SK-N-SH treated with all-trans-retinoic acid at 6 μM for 48 hours (cell line): ENCODE measurements around the gene SLC6A3.

Source experiments
- SNAI2 ChIP-seq: fragments of 250-450 bp; sonication (Bioruptor Pico); IDR thresholded peaks from 2 replicates; pipeline ENCODE4 v1.5.0; 2020; ENCODE audit warnings: mild to moderate bottlenecking, moderate library complexity
- TOX ChIP-seq: fragments of 250-450 bp; sonication (Bioruptor Pico); IDR thresholded peaks from 2 replicates; pipeline ENCODE4 v1.8.0; 2021; ENCODE audit warnings: mild to moderate bottlenecking, moderate library complexity, borderline replicate concordance
- TSHZ2 ChIP-seq: fragments of 250-450 bp; sonication (Bioruptor Pico); IDR thresholded peaks from 2 replicates; pipeline ENCODE4 v1.5.0; 2020; ENCODE audit warnings: mild to moderate bottlenecking, moderate library complexity
- ZNF565 ChIP-seq: fragments of 450-650 bp; formaldehyde crosslinking; conservative IDR thresholded peaks from 2 replicates; pipeline ENCODE4 v1.5.0; 2020; ENCODE audit warnings: low read depth, mild to moderate bottlenecking, moderate library complexity

- TF ChIP-seq ZNF565 (CRISPR knock-in tag) (no peak), TSHZ2 (CRISPR knock-in tag) (no peak), TOX (no peak), SNAI2 (CRISPR knock-in tag) (no peak)
Observed at GRCh38 chr5:1413211-1413610, 32.0 kb downstream of the SLC6A3 start.
